ENCODE measurements around the gene BNC2. TPM values are rescaled to one million over a fixed set of nuclear protein-coding genes. Genes with fewer than 3 reads are reported as not detected.

The BNC2 gene
- total and polyA plus RNA-seq, 4 donors: 0.96 to 23.2 (median 9.7) TPM

GRCh38 chr9:16715404-16715803 is 155.1 kb downstream of the BNC2 start:
- no peak overlapping the region for H3K4me3 ChIP-seq
- DNase-seq: peak in 1 of 3 donors; percentile 44
- 59 to 63% methylated on average over 2 of the region's 2 CpGs for WGBS, 2 donors
- no peaks in the 10 kb centered on the region for H3K9me3 ChIP-seq (ENCODE audit: control insufficient read depth in 4 of 4, insufficient read depth in 3 of 4, low read length in 3 of 4)
- H3K36me3 ChIP-seq (ENCODE audit: control insufficient read depth in 4 of 4, insufficient read depth in 4 of 4, low read length in 4 of 4): no peaks in the 10 kb centered on the region
- H3K27ac ChIP-seq (ENCODE audit: low read depth in 1 of 2, low read length in 1 of 2): no peak overlapping the region
- no peak for ATAC-seq (ENCODE audit: insufficient read depth, low FRiP score)
- peaks cover 0 to 17% (median 0%) of the 10 kb centered on the region in 5 donors for H3K4me1 ChIP-seq (ENCODE audit: control insufficient read depth in 5 of 5, insufficient read depth in 5 of 5, low read length in 5 of 5)
- H3K27me3 ChIP-seq (ENCODE audit: control insufficient read depth in 3 of 3, insufficient read depth in 3 of 3, low read length in 2 of 3): no peaks in the 10 kb centered on the region
- no peak overlapping the region for H3K9ac ChIP-seq (ENCODE audit: insufficient read depth in 1 of 2, low read length in 2 of 2)
- no peak for TF ChIP-seq CTCF (IDR thresholded peaks at IDR 0.05; ENCODE audit: control extremely low read depth, extremely low read depth)

GRCh38 chr9:16712787-16713186 is 157.7 kb downstream of the BNC2 start:
- WGBS, 2 donors: 94 to 95% methylated on average over 4 of the region's 4 CpGs

GRCh38 chr9:16710888-16711287 is 159.6 kb downstream of the BNC2 start:
- H3K4me3 ChIP-seq: no peak overlapping the region
- no peak for DNase-seq
- H3K9me3 ChIP-seq (ENCODE audit: control insufficient read depth in 4 of 4, insufficient read depth in 3 of 4, low read length in 3 of 4): no peaks in the 10 kb centered on the region
- 70% methylated on average over 8 of the region's 8 CpGs for WGBS, 2 donors
- H3K9ac ChIP-seq (ENCODE audit: insufficient read depth in 1 of 2, low read length in 2 of 2): no peak overlapping the region
- H3K27me3 ChIP-seq (ENCODE audit: control insufficient read depth in 3 of 3, insufficient read depth in 3 of 3, low read length in 2 of 3): no peaks in the 10 kb centered on the region
- peaks cover 0 to 32% (median 9%) of the 10 kb centered on the region in 5 donors for H3K4me1 ChIP-seq (ENCODE audit: control insufficient read depth in 5 of 5, insufficient read depth in 5 of 5, low read length in 5 of 5)
- TF ChIP-seq CTCF (IDR thresholded peaks at IDR 0.05; ENCODE audit: control extremely low read depth, extremely low read depth): no peak
- no peak overlapping the region for H3K27ac ChIP-seq (ENCODE audit: low read depth in 1 of 2, low read length in 1 of 2)
- H3K36me3 ChIP-seq (ENCODE audit: control insufficient read depth in 4 of 4, insufficient read depth in 4 of 4, low read length in 4 of 4): no peaks in the 10 kb centered on the region
- ATAC-seq (ENCODE audit: insufficient read depth, low FRiP score): no peak

More at GRCh38 chr9:16712787-16713186, 157.7 kb downstream of the BNC2 start:
- no peak for TF ChIP-seq CTCF (IDR thresholded peaks at IDR 0.05; ENCODE audit: control extremely low read depth, extremely low read depth)
- H3K4me1 ChIP-seq (ENCODE audit: control insufficient read depth in 5 of 5, insufficient read depth in 5 of 5, low read length in 5 of 5): peaks cover 0 to 25% (median 9%) of the 10 kb centered on the region in 5 donors
- no peaks in the 10 kb centered on the region for H3K9me3 ChIP-seq (ENCODE audit: control insufficient read depth in 4 of 4, insufficient read depth in 3 of 4, low read length in 3 of 4)
- no peak overlapping the region for H3K27ac ChIP-seq (ENCODE audit: low read depth in 1 of 2, low read length in 1 of 2)
- ATAC-seq (ENCODE audit: insufficient read depth, low FRiP score) (no peak), DNase-seq (no peak)
- no peak overlapping the region for H3K9ac ChIP-seq (ENCODE audit: insufficient read depth in 1 of 2, low read length in 2 of 2)
- no peaks in the 10 kb centered on the region for H3K36me3 ChIP-seq (ENCODE audit: control insufficient read depth in 4 of 4, insufficient read depth in 4 of 4, low read length in 4 of 4)
- H3K4me3 ChIP-seq: no peak overlapping the region
- no peaks in the 10 kb centered on the region for H3K27me3 ChIP-seq (ENCODE audit: control insufficient read depth in 3 of 3, insufficient read depth in 3 of 3, low read length in 2 of 3)

GRCh38 chr9:16709924-16710323 is 160.5 kb downstream of the BNC2 start:
- no peak for ATAC-seq (ENCODE audit: insufficient read depth, low FRiP score)
- WGBS, 2 donors: 84 to 89% methylated on average over 2 of the region's 2 CpGs

More at GRCh38 chr9:16709924-16710323, 160.5 kb downstream of the BNC2 start:
- H3K9ac ChIP-seq (ENCODE audit: insufficient read depth in 1 of 2, low read length in 2 of 2): no peak overlapping the region
- no peak for TF ChIP-seq CTCF (IDR thresholded peaks at IDR 0.05; ENCODE audit: control extremely low read depth, extremely low read depth)
- peaks cover 0 to 41% (median 10%) of the 10 kb centered on the region in 5 donors for H3K4me1 ChIP-seq (ENCODE audit: control insufficient read depth in 5 of 5, insufficient read depth in 5 of 5, low read length in 5 of 5)
- H3K27ac ChIP-seq (ENCODE audit: low read depth in 1 of 2, low read length in 1 of 2): no peak overlapping the region
- H3K27me3 ChIP-seq (ENCODE audit: control insufficient read depth in 3 of 3, insufficient read depth in 3 of 3, low read length in 2 of 3): no peaks in the 10 kb centered on the region
- H3K36me3 ChIP-seq (ENCODE audit: control insufficient read depth in 4 of 4, insufficient read depth in 4 of 4, low read length in 4 of 4): no peaks in the 10 kb centered on the region
- DNase-seq: no peak
- H3K9me3 ChIP-seq (ENCODE audit: control insufficient read depth in 4 of 4, insufficient read depth in 3 of 4, low read length in 3 of 4): no peaks in the 10 kb centered on the region
- no peak overlapping the region for H3K4me3 ChIP-seq
